ENCODE measurements around the gene GJC1. TPM values are rescaled to one million over a fixed set of nuclear protein-coding genes. Genes with fewer than 3 reads are reported as not detected.
A peak's percentile ranks its signal among the peaks of the same experiment; 100 is the strongest.

Gene GJC1
- total and polyA plus RNA-seq, 2 donors from 2014 or later = 1.8 to 6.5 TPM

DNA sequence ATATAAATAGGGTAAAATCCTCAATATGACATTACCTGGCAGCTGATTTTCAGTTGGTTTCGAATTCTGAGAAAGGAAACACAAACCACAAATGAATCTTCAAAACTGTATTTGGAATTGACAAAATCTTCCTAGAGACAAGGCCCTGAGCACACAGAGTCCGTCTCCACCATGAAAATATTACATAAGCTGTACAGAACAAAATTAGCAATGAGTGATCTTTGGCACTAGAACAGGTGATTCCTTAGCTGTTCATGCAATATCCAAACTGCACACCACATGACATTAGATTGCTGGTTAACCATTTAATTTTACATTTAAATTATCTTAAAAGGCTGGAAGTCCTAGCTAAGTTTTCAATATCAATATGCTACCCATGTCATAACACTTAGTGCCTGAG is 31.7 kb downstream of the GJC1 start:
- intact Hi-C loops (cut with DNase I) = no loop called here
- DNase-seq = no peak
- H3K27ac ChIP-seq (ENCODE audit: low read depth in 2 of 2, low read length in 2 of 2) = no peak overlapping the region
- H3K36me3 ChIP-seq (ENCODE audit: control insufficient read depth in 2 of 3, insufficient read depth in 3 of 3, low read length in 3 of 3) = no peaks in the 10 kb centered on the region
- H3K4me3 ChIP-seq (ENCODE audit: low read length in 3 of 3) = no peak overlapping the region
- no peaks in the 10 kb centered on the region for H3K9me3 ChIP-seq (ENCODE audit: control insufficient read depth in 2 of 3, insufficient read depth in 1 of 3, low read length in 3 of 3)
- no peak for FAIRE-seq
- no peaks in the 10 kb centered on the region for H3K4me1 ChIP-seq (ENCODE audit: control insufficient read depth in 2 of 3, insufficient read depth in 2 of 3, low read depth in 1 of 3, low read length in 3 of 3)
- no peak overlapping the region for H3K9ac ChIP-seq (ENCODE audit: low read length in 3 of 3)
- no peaks in the 10 kb centered on the region for H3K27me3 ChIP-seq (ENCODE audit: control insufficient read depth, insufficient read depth, low read length)
- TF ChIP-seq, protein P1, sequence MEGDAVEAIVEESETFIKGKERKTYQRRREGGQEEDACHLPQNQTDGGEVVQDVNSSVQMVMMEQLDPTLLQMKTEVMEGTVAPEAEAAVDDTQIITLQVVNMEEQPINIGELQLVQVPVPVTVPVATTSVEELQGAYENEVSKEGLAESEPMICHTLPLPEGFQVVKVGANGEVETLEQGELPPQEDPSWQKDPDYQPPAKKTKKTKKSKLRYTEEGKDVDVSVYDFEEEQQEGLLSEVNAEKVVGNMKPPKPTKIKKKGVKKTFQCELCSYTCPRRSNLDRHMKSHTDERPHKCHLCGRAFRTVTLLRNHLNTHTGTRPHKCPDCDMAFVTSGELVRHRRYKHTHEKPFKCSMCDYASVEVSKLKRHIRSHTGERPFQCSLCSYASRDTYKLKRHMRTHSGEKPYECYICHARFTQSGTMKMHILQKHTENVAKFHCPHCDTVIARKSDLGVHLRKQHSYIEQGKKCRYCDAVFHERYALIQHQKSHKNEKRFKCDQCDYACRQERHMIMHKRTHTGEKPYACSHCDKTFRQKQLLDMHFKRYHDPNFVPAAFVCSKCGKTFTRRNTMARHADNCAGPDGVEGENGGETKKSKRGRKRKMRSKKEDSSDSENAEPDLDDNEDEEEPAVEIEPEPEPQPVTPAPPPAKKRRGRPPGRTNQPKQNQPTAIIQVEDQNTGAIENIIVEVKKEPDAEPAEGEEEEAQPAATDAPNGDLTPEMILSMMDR (IDR thresholded peaks at IDR 0.05; ENCODE audit: borderline replicate concordance, extremely low read depth, insufficient read depth) = no peak

DNA sequence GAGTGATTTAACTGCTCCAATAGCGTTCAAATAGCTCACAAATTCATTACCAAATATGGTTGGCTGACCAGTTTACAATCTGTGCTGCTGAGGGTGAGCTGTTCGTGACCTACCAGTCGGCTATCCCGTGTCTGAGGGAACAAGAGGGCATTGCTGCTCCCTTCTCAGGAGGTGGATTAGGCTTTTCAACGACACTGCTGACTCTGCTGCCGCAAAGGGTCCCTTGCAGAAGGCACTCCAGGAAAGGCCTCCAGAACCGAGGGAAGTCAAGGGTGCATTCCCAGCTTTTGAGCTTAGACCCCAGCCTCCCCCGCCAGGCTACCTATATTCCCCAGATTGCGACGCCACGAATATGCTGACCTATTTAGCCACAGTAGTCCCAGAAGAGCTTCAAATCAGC is 32.3 kb downstream of the GJC1 start:
- H3K27ac ChIP-seq (ENCODE audit: low read depth in 2 of 2, low read length in 2 of 2) = no peak overlapping the region
- intact Hi-C loops (cut with DNase I) = no loop called here
- H3K9ac ChIP-seq (ENCODE audit: low read length in 3 of 3) = no peak overlapping the region
- no peaks in the 10 kb centered on the region for H3K36me3 ChIP-seq (ENCODE audit: control insufficient read depth in 2 of 3, insufficient read depth in 3 of 3, low read length in 3 of 3)
- H3K4me1 ChIP-seq (ENCODE audit: control insufficient read depth in 2 of 3, insufficient read depth in 2 of 3, low read depth in 1 of 3, low read length in 3 of 3) = no peaks in the 10 kb centered on the region
- no peaks in the 10 kb centered on the region for H3K27me3 ChIP-seq (ENCODE audit: control insufficient read depth, insufficient read depth, low read length)
- TF ChIP-seq, protein P1 (IDR thresholded peaks at IDR 0.05; ENCODE audit: borderline replicate concordance, extremely low read depth, insufficient read depth) = no peak
- DNase-seq = no peak
- H3K4me3 ChIP-seq (ENCODE audit: low read length in 3 of 3) = no peak overlapping the region
- no peak for FAIRE-seq
- no peaks in the 10 kb centered on the region for H3K9me3 ChIP-seq (ENCODE audit: control insufficient read depth in 2 of 3, insufficient read depth in 1 of 3, low read length in 3 of 3)

DNA sequence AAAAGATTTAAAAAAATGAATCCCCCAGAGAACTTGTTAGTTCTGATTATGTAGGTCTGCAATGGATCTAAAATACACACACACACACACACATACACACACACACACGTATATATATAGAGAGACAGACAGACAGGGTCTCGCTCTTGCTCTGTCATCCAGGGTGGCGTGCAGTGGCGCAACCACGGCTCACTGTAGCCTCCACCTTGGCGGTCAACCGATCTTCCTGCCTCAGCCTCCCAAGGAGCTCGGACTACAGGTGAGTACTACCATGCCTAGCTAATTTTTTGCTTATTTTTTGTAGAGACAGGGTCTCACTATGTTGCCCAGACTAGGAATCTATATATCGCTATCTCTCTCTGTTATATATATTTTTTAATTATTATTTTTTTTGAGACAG is 33.4 kb downstream of the GJC1 start:
- Histone ChIP-seq H3K9ac (ENCODE audit: low read length in 3 of 3) (no peak overlapping the region), H3K27me3 (ENCODE audit: control insufficient read depth, insufficient read depth, low read length) (no peaks in the 10 kb centered on the region), H3K9me3 (ENCODE audit: control insufficient read depth in 2 of 3, insufficient read depth in 1 of 3, low read length in 3 of 3) (no peaks in the 10 kb centered on the region), H3K36me3 (ENCODE audit: control insufficient read depth in 2 of 3, insufficient read depth in 3 of 3, low read length in 3 of 3) (no peaks in the 10 kb centered on the region), H3K4me1 (ENCODE audit: control insufficient read depth in 2 of 3, insufficient read depth in 2 of 3, low read depth in 1 of 3, low read length in 3 of 3) (no peaks in the 10 kb centered on the region), H3K27ac (ENCODE audit: low read depth in 2 of 2, low read length in 2 of 2) (no peak overlapping the region), H3K4me3 (ENCODE audit: low read length in 3 of 3) (no peak overlapping the region)
- DNase-seq = no peak
- intact Hi-C loops (cut with DNase I) = no loop called here
- no peak for FAIRE-seq
- TF ChIP-seq, protein P1 (IDR thresholded peaks at IDR 0.05; ENCODE audit: borderline replicate concordance, extremely low read depth, insufficient read depth) = no peak

DNA sequence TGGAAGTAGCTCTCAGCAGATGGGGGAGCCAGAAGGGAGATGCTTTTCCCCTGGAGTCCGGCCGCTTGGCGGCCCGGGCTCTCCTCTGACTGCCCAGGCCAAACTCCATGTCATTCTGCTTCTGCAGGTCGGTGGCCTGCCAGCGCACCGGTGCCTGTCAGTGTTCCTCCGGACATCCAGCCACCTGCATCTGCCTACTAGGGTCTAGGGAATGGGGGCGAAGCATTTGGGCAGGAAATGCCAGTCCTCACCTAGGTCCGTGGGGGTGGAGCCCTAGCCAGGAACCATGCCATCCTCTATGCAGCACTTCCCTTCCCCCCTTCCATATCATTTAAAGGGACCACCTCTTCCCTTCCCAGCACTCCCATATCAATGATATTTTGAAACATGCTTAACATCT is 34.2 kb downstream of the GJC1 start:
- H3K4me1 ChIP-seq (ENCODE audit: control insufficient read depth in 2 of 3, insufficient read depth in 2 of 3, low read depth in 1 of 3, low read length in 3 of 3) = no peaks in the 10 kb centered on the region
- H3K27ac ChIP-seq (ENCODE audit: low read depth in 2 of 2, low read length in 2 of 2) = no peak overlapping the region
- DNase-seq (peak in 1 of 5 donors; percentile 28), FAIRE-seq (no peak)
- no peaks in the 10 kb centered on the region for H3K36me3 ChIP-seq (ENCODE audit: control insufficient read depth in 2 of 3, insufficient read depth in 3 of 3, low read length in 3 of 3)
- no peaks in the 10 kb centered on the region for H3K9me3 ChIP-seq (ENCODE audit: control insufficient read depth in 2 of 3, insufficient read depth in 1 of 3, low read length in 3 of 3)
- H3K4me3 ChIP-seq (ENCODE audit: low read length in 3 of 3) = no peak overlapping the region
- H3K27me3 ChIP-seq (ENCODE audit: control insufficient read depth, insufficient read depth, low read length) = no peaks in the 10 kb centered on the region
- H3K9ac ChIP-seq (ENCODE audit: low read length in 3 of 3) = no peak overlapping the region
- intact Hi-C loops (cut with DNase I) = no loop called here
- TF ChIP-seq, protein P1 (IDR thresholded peaks at IDR 0.05; ENCODE audit: borderline replicate concordance, extremely low read depth, insufficient read depth) = no peak
